ENCODE measurements around the gene DYNLT5. TPM values are rescaled to one million over a fixed set of nuclear protein-coding genes. Genes with fewer than 3 reads are reported as not detected.

The DYNLT5 gene
- polyA plus RNA-seq, 1 donor (not counting 4 experiments of a cell fraction or from before 2014, with no cell fraction given), result not detected

- H3K4me1 ChIP-seq (ENCODE audit: control insufficient read depth, extremely low read depth, insufficient read depth, low read length), result no peaks in the 10 kb centered on the region
- FAIRE-seq (no peak), DNase-seq (ENCODE audit: low read depth, low spot score) (no peak)
- H3K9ac ChIP-seq (ENCODE audit: control insufficient read depth, extremely low read depth, insufficient read depth, low read length), result no peak overlapping the region
- H3K4me3 ChIP-seq (ENCODE audit: control insufficient read depth in 2 of 3, extremely low read depth in 1 of 3, insufficient read depth in 2 of 3, low read depth in 1 of 3, low read length in 3 of 3), result no peak overlapping the region
- no peaks in the 10 kb centered on the region for H3K79me2 ChIP-seq (ENCODE audit: control insufficient read depth, insufficient read depth, low read length)
- H3K4me2 ChIP-seq (ENCODE audit: control insufficient read depth, extremely low read depth, insufficient read depth, low read depth, low read length), result no peak overlapping the region
- H3K36me3 ChIP-seq (ENCODE audit: control insufficient read depth in 2 of 2, extremely low read depth in 1 of 2, insufficient read depth in 2 of 2, low read length in 2 of 2), result no peaks in the 10 kb centered on the region
- TF ChIP-seq CTCF (optimal IDR thresholded peaks at IDR 0.05 in 1 of 3, IDR thresholded peaks at IDR 0.05 in 1 of 3, conservative IDR thresholded peaks at IDR 0.05 in 1 of 3; ENCODE audit: extremely low read depth in 1 of 3, insufficient read depth in 2 of 3, low read length in 3 of 3) (no peak), EZH2 (IDR thresholded peaks at IDR 0.05; ENCODE audit: low read length) (no peak)
- no peaks in the 10 kb centered on the region for H3K27me3 ChIP-seq (ENCODE audit: control insufficient read depth, extremely low read depth, insufficient read depth, low read length)
- H3K27ac ChIP-seq (ENCODE audit: control insufficient read depth, insufficient read depth, low read length), result no peak overlapping the region
- H2AFZ ChIP-seq (ENCODE audit: control insufficient read depth, low read length), result no peak overlapping the region
- H3K9me3 ChIP-seq (ENCODE audit: control insufficient read depth, low read depth, low read length), result no peaks in the 10 kb centered on the region
- no peaks in the 10 kb centered on the region for H3K9me1 ChIP-seq (ENCODE audit: control insufficient read depth, extremely low read depth, insufficient read depth, low read length)
- dilution Hi-C loops (cut with MboI; ENCODE audit: extremely low pct_ligation_motif_present, low sequenced_read_pairs), result no loop called here
- no peaks in the 10 kb centered on the region for H4K20me1 ChIP-seq (ENCODE audit: control insufficient read depth, extremely low read depth, insufficient read depth, low read length)
Observed at GRCh38 chr1:66705110-66705509, 47.1 kb upstream of the DYNLT5 start.

GRCh38 chr1:66711420-66711819, 40.8 kb upstream of the DYNLT5 start:
- no peak overlapping the region for H3K4me3 ChIP-seq (ENCODE audit: control insufficient read depth in 2 of 3, extremely low read depth in 1 of 3, insufficient read depth in 2 of 3, low read depth in 1 of 3, low read length in 3 of 3)
- H4K20me1 ChIP-seq (ENCODE audit: control insufficient read depth, extremely low read depth, insufficient read depth, low read length), result no peaks in the 10 kb centered on the region
- H3K36me3 ChIP-seq (ENCODE audit: control insufficient read depth in 2 of 2, extremely low read depth in 1 of 2, insufficient read depth in 2 of 2, low read length in 2 of 2), result no peaks in the 10 kb centered on the region
- no peak overlapping the region for H3K4me2 ChIP-seq (ENCODE audit: control insufficient read depth, extremely low read depth, insufficient read depth, low read depth, low read length)
- H3K4me1 ChIP-seq (ENCODE audit: control insufficient read depth, extremely low read depth, insufficient read depth, low read length), result no peaks in the 10 kb centered on the region
- TF ChIP-seq EZH2 (IDR thresholded peaks at IDR 0.05; ENCODE audit: low read length), result no peak
- peak in 2 of 3 experiments; percentile 14 to 53 for TF ChIP-seq CTCF (optimal IDR thresholded peaks at IDR 0.05 in 1 of 3, IDR thresholded peaks at IDR 0.05 in 1 of 3, conservative IDR thresholded peaks at IDR 0.05 in 1 of 3; ENCODE audit: extremely low read depth in 1 of 3, insufficient read depth in 2 of 3, low read length in 3 of 3)
- dilution Hi-C loops (cut with MboI; ENCODE audit: extremely low pct_ligation_motif_present, low sequenced_read_pairs), result no loop called here
- H3K9me3 ChIP-seq (ENCODE audit: control insufficient read depth, low read depth, low read length), result no peaks in the 10 kb centered on the region
- peaks cover 4% of the 10 kb centered on the region for H3K27me3 ChIP-seq (ENCODE audit: control insufficient read depth, extremely low read depth, insufficient read depth, low read length)
- no peak for FAIRE-seq
- no peak for DNase-seq (ENCODE audit: low read depth, low spot score)
- H2AFZ ChIP-seq (ENCODE audit: control insufficient read depth, low read length), result no peak overlapping the region
- H3K9me1 ChIP-seq (ENCODE audit: control insufficient read depth, extremely low read depth, insufficient read depth, low read length), result no peaks in the 10 kb centered on the region
- H3K27ac ChIP-seq (ENCODE audit: control insufficient read depth, insufficient read depth, low read length), result no peak overlapping the region
- H3K9ac ChIP-seq (ENCODE audit: control insufficient read depth, extremely low read depth, insufficient read depth, low read length), result no peak overlapping the region
- no peaks in the 10 kb centered on the region for H3K79me2 ChIP-seq (ENCODE audit: control insufficient read depth, insufficient read depth, low read length)

All from keratinocyte (primary cell).